ENCODE data around the gene HNRNPH3. TPM values are rescaled to one million over a fixed set of nuclear protein-coding genes. Genes with fewer than 3 reads are reported as not detected.
A peak's percentile ranks its signal among the peaks of the same experiment; 100 is the strongest.

The HNRNPH3 gene
- total RNA-seq, 3 donors from 2014 or later: 87.4 to 135 (median 102) TPM

DNA sequence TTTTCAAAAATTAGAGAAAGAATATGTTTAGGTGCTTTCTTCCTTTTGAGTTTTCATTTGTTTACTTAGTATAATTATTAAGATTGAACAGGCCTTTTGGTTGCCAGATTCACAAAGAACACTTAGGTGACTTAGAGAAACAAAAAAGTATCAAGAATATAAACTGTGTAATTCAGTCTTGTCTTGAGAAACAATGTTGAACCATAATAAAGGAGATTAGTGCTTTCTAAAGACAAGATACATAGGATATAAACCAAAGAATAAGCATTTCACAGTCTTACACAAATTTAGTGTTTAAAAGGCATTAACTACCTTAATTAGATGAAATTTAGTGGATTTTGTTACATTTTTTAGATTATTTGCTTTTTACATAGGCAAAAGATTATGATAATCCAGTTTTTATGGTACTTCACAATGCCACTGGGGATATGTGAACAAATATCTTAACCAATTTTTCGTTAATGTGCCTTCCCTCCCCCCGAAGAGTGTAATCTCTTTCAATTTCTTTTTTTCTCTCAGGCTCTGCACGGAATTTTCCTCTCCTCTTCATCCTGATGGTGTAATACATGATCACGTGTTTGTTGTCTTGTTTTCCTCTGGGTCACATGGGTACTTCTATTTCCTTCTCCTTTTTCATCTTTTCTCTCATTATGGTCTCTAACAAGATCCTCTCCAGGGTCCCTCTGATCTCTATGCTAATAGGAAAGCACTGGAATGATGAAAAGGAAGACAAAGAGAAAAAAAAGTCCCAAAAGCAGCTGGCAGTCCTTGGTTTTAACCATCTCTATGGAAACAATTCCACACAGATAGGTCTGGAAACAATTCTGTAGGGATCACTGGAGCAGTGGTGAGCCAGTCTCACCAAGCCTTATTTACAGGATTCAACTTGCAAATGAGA, 3.7 kb upstream of the HNRNPH3 start:
- DNase-seq: no peak
- H3K9me3 ChIP-seq: no peaks in the 10 kb centered on the region
- TF ChIP-seq, protein P1, sequence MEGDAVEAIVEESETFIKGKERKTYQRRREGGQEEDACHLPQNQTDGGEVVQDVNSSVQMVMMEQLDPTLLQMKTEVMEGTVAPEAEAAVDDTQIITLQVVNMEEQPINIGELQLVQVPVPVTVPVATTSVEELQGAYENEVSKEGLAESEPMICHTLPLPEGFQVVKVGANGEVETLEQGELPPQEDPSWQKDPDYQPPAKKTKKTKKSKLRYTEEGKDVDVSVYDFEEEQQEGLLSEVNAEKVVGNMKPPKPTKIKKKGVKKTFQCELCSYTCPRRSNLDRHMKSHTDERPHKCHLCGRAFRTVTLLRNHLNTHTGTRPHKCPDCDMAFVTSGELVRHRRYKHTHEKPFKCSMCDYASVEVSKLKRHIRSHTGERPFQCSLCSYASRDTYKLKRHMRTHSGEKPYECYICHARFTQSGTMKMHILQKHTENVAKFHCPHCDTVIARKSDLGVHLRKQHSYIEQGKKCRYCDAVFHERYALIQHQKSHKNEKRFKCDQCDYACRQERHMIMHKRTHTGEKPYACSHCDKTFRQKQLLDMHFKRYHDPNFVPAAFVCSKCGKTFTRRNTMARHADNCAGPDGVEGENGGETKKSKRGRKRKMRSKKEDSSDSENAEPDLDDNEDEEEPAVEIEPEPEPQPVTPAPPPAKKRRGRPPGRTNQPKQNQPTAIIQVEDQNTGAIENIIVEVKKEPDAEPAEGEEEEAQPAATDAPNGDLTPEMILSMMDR (IDR thresholded peaks at IDR 0.05): no peak
- H3K4me3 ChIP-seq: no peak overlapping the region
- H3K36me3 ChIP-seq (ENCODE audit: low read depth): no peaks in the 10 kb centered on the region
- intact Hi-C loops (cut with DNase I, micrococcal nuclease): no loop called here
- ATAC-seq: no peak
- peaks cover 26% of the 10 kb centered on the region for H3K4me1 ChIP-seq (ENCODE audit: low read depth)

DNA sequence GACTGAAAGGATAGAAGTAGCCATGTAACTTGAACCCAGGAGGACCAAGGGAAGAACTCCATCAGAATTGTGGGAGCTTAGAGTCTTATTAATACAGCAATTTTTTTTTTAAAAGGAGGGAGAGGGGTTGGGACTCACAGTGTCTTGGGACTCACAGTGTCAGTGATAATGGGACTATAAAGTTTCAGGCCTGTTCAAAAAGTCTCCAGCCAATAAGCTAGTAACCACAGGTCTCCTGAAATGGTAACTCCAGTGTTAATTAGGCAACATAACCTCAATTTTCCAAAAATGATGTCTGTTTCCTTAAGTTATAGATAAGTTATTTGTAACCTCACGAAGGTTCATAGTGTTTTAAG, 2.4 kb upstream of the HNRNPH3 start:
- H3K36me3 ChIP-seq (ENCODE audit: low read depth): no peaks in the 10 kb centered on the region
- TF ChIP-seq, protein P1 (IDR thresholded peaks at IDR 0.05): no peak
- DNase-seq (no peak), ATAC-seq (no peak)
- no peaks in the 10 kb centered on the region for H3K9me3 ChIP-seq
- H3K4me3 ChIP-seq: no peak overlapping the region
- H3K4me1 ChIP-seq (ENCODE audit: low read depth): peaks cover 28% of the 10 kb centered on the region
- intact Hi-C loops (cut with DNase I, micrococcal nuclease): no loop called here

DNA sequence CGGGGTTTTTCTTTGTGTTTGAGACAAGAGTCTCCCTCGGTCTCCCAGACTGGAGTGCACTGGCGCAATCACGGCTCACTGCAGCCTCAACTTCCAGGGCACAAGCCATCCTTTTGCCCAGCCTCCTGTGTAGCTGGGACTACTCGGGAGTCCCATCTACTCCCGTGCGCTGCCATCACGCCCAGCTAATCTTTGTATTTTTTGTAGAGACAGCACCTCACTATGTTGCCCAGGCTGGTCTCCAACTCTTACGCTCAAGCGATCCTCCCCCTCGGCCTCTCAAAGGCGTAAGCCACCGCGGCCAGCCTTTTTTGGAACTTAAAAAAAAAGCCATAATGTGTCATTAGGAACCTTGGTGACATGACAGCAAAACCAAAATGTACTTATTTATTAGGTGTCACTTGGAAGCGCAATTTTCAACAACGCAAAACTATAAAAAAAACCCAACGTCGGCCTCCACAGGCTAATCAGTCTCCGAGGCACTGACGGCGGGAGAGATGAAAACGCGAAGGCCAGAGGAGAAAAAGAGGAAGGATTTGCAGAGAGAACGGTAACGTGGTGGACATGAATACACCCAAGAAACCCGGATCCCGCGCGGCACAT, 911 bp upstream of the HNRNPH3 start:
- H3K36me3 ChIP-seq (ENCODE audit: low read depth): no peaks in the 10 kb centered on the region
- H3K4me3 ChIP-seq: peak overlapping the region; percentile 89
- H3K9me3 ChIP-seq: no peaks in the 10 kb centered on the region
- H3K4me1 ChIP-seq (ENCODE audit: low read depth): peaks cover 42% of the 10 kb centered on the region
- intact Hi-C loops (cut with DNase I, micrococcal nuclease): no loop called here
- ATAC-seq (no peak), DNase-seq (peak in 1 of 3 donors; percentile 49)
- TF ChIP-seq, protein P1 (IDR thresholded peaks at IDR 0.05): no peak

DNA sequence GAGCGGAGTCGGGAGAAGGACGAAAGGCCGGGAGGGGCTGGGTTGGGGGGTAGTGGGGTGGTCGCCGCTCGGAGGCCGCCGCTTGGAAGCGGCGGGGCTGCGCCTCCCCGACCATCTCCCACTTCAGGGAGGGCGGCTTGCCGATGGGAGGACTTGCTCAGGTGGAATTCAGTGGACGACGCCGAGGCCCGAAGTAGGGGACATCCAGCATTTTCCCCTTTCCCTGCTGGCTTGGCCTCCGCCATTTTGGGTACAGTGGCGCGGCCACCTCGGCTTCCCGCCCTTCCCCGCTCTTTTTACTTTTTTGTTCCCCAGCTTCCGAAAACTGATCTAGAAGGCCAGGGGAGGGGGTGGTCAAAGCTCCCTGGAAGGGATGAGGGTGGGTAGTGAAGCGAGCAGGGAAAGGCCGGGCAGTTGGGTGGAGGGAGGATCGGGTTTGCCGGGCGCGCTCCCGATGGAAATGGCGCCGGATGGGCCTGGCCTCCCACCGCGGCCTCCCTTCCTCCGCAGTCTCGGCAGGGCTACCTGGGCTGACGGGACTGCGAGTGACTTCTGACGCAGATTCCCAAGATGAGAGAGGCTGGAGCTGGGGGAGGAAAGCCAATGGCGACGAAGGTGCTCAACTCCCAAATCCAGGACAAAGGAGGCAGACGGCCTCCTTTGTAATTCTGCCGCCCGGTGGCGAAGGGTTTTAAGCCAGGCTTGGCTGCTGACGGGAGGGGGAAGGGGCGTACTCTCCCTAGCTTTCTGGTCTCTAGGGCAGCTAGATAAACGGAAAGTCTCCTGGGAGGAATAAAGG, 594 bp downstream of the HNRNPH3 start, which contains the start of gene PBLD:
Gene PBLD, minus strand, starts transcription at position 670 of the 799 bp plus-strand sequence. CDS start 26,084 bp downstream, outside the sequence.
- Histone ChIP-seq H3K4me1 (ENCODE audit: low read depth) (peaks cover 57% of the 10 kb centered on the region), H3K4me3 (peak within 1 kb of the TSS; percentile 89), H3K36me3 (ENCODE audit: low read depth) (no peaks in the 10 kb centered on the region), H3K9me3 (no peaks in the 10 kb centered on the region)
- intact Hi-C loops (cut with DNase I, micrococcal nuclease): no loop called here
- peak; percentile 81 to 84 (median 84) for DNase-seq
- TF ChIP-seq, protein P1 (IDR thresholded peaks at IDR 0.05): peak; percentile 20
- ATAC-seq: peak; percentile 52

DNA sequence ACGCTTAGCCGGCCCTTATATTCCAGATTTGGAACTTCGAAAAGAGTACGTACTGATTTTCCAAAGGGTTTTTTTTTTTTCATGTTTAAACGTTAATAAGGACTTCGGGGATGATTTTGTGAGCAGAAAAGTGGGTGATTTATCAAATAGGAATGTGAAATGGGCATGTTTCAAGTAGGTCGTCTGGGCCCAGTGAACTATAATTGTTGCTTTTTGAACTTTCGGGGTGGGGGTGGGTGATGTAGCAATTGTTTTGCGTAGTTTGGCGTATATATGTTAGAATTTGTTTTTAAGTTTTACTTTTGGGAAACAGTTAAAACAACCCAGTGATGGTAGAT, 1.2 kb downstream of the HNRNPH3 start:
- ATAC-seq: no peak
- intact Hi-C loops (cut with DNase I, micrococcal nuclease): no loop called here

More for the DNA sequence above, 1.2 kb downstream of the HNRNPH3 start:
- no peak for DNase-seq
- TF ChIP-seq, protein P1 (IDR thresholded peaks at IDR 0.05): no peak
- Histone ChIP-seq H3K4me1 (ENCODE audit: low read depth) (peaks cover 58% of the 10 kb centered on the region), H3K4me3 (peak overlapping the region; percentile 89), H3K36me3 (ENCODE audit: low read depth) (no peaks in the 10 kb centered on the region), H3K9me3 (no peaks in the 10 kb centered on the region)

Data from mucosa of descending colon (tissue), 3 donors.